Left renal cortex interstitium (tissue), 4 donors: Measurements from ENCODE around the gene TAC1. TPM values are rescaled to one million over a fixed set of nuclear protein-coding genes. Genes with fewer than 3 reads are reported as not detected.

ENCODE experiments used
- polyA plus RNA-seq, 4 donors: library from polyadenylated mRNA; unstranded; fragments of 120-200 nt; gene quantifications; one replicate each; pipeline ENCODE4 v1.2.1, GENCODE V29; 2013; ENCODE audit not compliant: insufficient read length in 4 of 4

Gene TAC1
- polyA plus RNA-seq, 4 donors = 0.83 to 1.1 (median 0.91) TPM

Other genes with a start within 250 kb of the TAC1 start
- 10 to 100 TPM; 21.9 to 45.6 (median 28.1) TPM for gene ASNS, start 140.3 kb downstream of the TAC1 start, polyA plus RNA-seq